HepG2 (cell line): ENCODE results near the gene ZNF624. TPM values are rescaled to one million over a fixed set of nuclear protein-coding genes. Genes with fewer than 3 reads are reported as not detected.

Source experiments
- ARNT ChIP-seq: fragments of 450-650 bp; IDR thresholded peaks from 2 replicates; pipeline ENCODE4 v1.6.1; 2017
- GATAD2A ChIP-seq: IDR thresholded peaks from 2 replicates; pipeline ENCODE4 v1.6.1; 2016
- GFI1 ChIP-seq: sonication (generic); formaldehyde crosslinking; IDR thresholded peaks from 2 replicates; pipeline ENCODE4 v1.5.0; 2020; ENCODE audit warnings: missing genetic modification reagents, mild to moderate bottlenecking, borderline replicate concordance
- NFE2 ChIP-seq: sonication (generic); formaldehyde crosslinking; IDR thresholded peaks from 2 replicates; pipeline ENCODE4 v1.4.0; 2020; ENCODE audit warnings: missing genetic modification reagents
- NFYB ChIP-seq: sonication (generic); formaldehyde crosslinking; IDR thresholded peaks from 2 replicates; pipeline ENCODE4 v1.4.0; 2020; ENCODE audit warnings: missing genetic modification reagents
- PITX1 ChIP-seq: sonication (generic); formaldehyde crosslinking; IDR thresholded peaks from 2 replicates; pipeline ENCODE4 v1.5.1; 2020; ENCODE audit warnings: mild to moderate bottlenecking, missing genetic modification reagents
- RBM39 ChIP-seq: fragments of 200-400 bp; formaldehyde crosslinking; IDR thresholded peaks from one replicate; pipeline ENCODE4 v1.6.1; 2018; ENCODE audit warnings: antibody characterized with exemption, mild to moderate bottlenecking, low read depth, low read length; ENCODE audit not compliant: poor library complexity, severe bottlenecking
- RELA ChIP-seq: sonication (generic); formaldehyde crosslinking; IDR thresholded peaks from 2 replicates; pipeline ENCODE4 v1.4.0; 2020; ENCODE audit warnings: missing genetic modification reagents
- REPIN1 ChIP-seq: sonication (generic); formaldehyde crosslinking; IDR thresholded peaks from 2 replicates; pipeline ENCODE4 v1.8.0; 2022; ENCODE audit warnings: missing genetic modification reagents, low read depth, mild to moderate bottlenecking, borderline replicate concordance
- SMAD1 ChIP-seq: sonication (generic); formaldehyde crosslinking; IDR thresholded peaks from 2 replicates; pipeline ENCODE4 v1.4.0; 2020; ENCODE audit warnings: missing genetic modification reagents, low read depth, mild to moderate bottlenecking, borderline replicate concordance
- TEAD2 ChIP-seq: sonication (generic); formaldehyde crosslinking; IDR thresholded peaks from 2 replicates; pipeline ENCODE4 v1.9.0; 2021; ENCODE audit warnings: missing genetic modification reagents
- ZNF558 ChIP-seq: sonication (generic); formaldehyde crosslinking; IDR thresholded peaks from 2 replicates; pipeline ENCODE4 v1.9.0; 2022; ENCODE audit warnings: mild to moderate bottlenecking, missing genetic modification reagents, borderline replicate concordance
- ZNF572 ChIP-seq: sonication (generic); formaldehyde crosslinking; IDR thresholded peaks from 2 replicates; pipeline ENCODE4 v1.5.1; 2020; ENCODE audit warnings: mild to moderate bottlenecking, missing genetic modification reagents
- ZNF879 ChIP-seq: sonication (generic); formaldehyde crosslinking; IDR thresholded peaks from 2 replicates; pipeline ENCODE4 v1.8.1; 2023; ENCODE audit warnings: missing genetic modification reagents
- polyA plus RNA-seq, 8 experiments: library from polyadenylated mRNA; depleted of rRNA in 3 of 8; stranded (reverse) in 7 of 8; unstranded in 1 of 8; fragments of >200 nt; fragmentation: Illumina TruSeq in 4 of 8; extraction: Trizol in 4 of 8; gene quantifications; 2 replicates each; pipeline versions ENCODE4 v1.2.1 to v1.2.3, GENCODE V29; 2011 to 2016; ENCODE audit warnings: low read depth in 4 of 8, missing spikeins in 1 of 8, mixed read lengths in 1 of 8; ENCODE audit not compliant: insufficient read depth in 1 of 8
- total RNA-seq, 5 experiments: library from RNA; depleted of rRNA; stranded (reverse); fragments of >200 nt; fragmentation: Illumina TruSeq; extraction: Trizol; gene quantifications; 2 replicates each; pipeline ENCODE4 v1.2.3, GENCODE V29; 2016; ENCODE audit warnings: low read depth in 1 of 5
- TF ChIP-seq, protein P1 (sequence below), 2 experiments: sonication (generic) in 1 of 2; formaldehyde crosslinking in 1 of 2; IDR thresholded peaks; 2 replicates each; pipeline versions ENCODE4 v1.6.1 to v1.9.0; 2014 to 2022; ENCODE audit warnings: antibody characterized with exemption in 1 of 2, borderline replicate concordance in 1 of 2, inconsistent platforms in 1 of 2, low read depth in 1 of 2, missing genetic modification reagents in 1 of 2
- TF ChIP-seq, protein P2 (sequence below): sonication (generic); formaldehyde crosslinking; IDR thresholded peaks from 2 replicates; pipeline ENCODE4 v1.8.1; 2023; ENCODE audit warnings: mild to moderate bottlenecking, missing genetic modification reagents
- TF ChIP-seq, protein P3 (sequence below): IDR thresholded peaks from 2 replicates; pipeline ENCODE4 v1.6.1; 2016
- TF ChIP-seq, protein P4 (sequence below): sonication (generic); formaldehyde crosslinking; IDR thresholded peaks from 2 replicates; pipeline ENCODE4 v1.8.1; 2023; ENCODE audit warnings: mild to moderate bottlenecking, missing genetic modification reagents
- TF ChIP-seq, protein P5 (sequence below): IDR thresholded peaks from 2 replicates; pipeline ENCODE4 v1.6.1; 2016; ENCODE audit warnings: missing genetic modification reagents, missing compliant biosample characterization

The ZNF624 gene
- total and polyA plus RNA-seq, 2 of the 13 experiments (the other 11 are each of a cell fraction or from before 2014, with no cell fraction given), result 0.75 to 3.5 TPM

DNA sequence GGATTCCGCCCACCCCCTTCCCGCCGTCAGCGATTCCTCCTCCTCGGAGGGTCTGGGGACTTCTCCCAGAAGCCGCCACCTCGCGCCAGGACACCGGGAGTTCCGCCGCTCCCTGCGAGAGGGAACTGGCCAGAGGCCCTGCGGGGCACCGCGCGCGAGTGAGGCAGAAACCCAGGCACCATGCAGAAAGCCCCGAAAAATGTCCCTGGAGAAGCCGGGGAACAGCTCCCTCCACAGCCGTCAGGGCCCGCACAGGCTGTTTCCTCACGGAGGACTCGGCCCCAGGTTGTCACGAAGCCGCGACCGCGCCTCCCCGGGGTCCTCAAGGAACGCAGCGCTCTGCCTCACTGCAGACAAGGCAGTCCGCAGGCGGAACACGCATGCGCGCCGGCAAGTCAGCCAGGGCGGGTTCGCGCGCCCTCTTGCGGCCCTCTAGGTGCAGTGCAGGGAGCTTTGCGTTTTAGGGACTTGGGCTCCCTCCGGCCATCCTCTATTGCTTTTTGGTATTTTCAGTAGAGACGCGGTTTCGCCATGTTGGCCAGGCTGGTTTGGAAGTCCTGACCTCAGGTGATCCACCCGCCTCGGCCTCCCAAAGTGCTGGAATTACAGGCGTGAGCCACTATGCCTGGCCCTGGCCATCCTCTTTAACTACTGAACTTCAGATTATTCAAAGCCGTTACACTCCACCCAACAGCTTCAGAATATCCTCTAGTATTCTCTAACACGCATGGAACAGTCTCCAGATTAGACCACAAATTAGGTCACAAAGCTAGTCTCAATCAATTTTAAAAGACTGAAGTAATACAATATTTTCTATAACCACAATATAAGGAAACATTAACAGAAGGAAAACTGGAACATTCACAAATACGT is 64.3 kb downstream of the ZNF624 start (continued):
- TF ChIP-seq, protein P1, sequence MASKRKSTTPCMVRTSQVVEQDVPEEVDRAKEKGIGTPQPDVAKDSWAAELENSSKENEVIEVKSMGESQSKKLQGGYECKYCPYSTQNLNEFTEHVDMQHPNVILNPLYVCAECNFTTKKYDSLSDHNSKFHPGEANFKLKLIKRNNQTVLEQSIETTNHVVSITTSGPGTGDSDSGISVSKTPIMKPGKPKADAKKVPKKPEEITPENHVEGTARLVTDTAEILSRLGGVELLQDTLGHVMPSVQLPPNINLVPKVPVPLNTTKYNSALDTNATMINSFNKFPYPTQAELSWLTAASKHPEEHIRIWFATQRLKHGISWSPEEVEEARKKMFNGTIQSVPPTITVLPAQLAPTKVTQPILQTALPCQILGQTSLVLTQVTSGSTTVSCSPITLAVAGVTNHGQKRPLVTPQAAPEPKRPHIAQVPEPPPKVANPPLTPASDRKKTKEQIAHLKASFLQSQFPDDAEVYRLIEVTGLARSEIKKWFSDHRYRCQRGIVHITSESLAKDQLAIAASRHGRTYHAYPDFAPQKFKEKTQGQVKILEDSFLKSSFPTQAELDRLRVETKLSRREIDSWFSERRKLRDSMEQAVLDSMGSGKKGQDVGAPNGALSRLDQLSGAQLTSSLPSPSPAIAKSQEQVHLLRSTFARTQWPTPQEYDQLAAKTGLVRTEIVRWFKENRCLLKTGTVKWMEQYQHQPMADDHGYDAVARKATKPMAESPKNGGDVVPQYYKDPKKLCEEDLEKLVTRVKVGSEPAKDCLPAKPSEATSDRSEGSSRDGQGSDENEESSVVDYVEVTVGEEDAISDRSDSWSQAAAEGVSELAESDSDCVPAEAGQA (IDR thresholded peaks at IDR 0.05; ENCODE audit: low read depth), result no peak
- TF ChIP-seq, protein P1 (CRISPR knock-in tag; IDR thresholded peaks at IDR 0.05; ENCODE audit: borderline replicate concordance), result no peak
- TF ChIP-seq PITX1 (CRISPR knock-in tag), result no peak
- no peak for TF ChIP-seq NFE2 (CRISPR knock-in tag)
- peak; percentile 57; the same call in 1 of the 2 replicates for TF ChIP-seq REPIN1 (CRISPR knock-in tag)
- peak; percentile 75; the same call in 1 of the 2 replicates for TF ChIP-seq ZNF879
- TF ChIP-seq, protein P2, sequence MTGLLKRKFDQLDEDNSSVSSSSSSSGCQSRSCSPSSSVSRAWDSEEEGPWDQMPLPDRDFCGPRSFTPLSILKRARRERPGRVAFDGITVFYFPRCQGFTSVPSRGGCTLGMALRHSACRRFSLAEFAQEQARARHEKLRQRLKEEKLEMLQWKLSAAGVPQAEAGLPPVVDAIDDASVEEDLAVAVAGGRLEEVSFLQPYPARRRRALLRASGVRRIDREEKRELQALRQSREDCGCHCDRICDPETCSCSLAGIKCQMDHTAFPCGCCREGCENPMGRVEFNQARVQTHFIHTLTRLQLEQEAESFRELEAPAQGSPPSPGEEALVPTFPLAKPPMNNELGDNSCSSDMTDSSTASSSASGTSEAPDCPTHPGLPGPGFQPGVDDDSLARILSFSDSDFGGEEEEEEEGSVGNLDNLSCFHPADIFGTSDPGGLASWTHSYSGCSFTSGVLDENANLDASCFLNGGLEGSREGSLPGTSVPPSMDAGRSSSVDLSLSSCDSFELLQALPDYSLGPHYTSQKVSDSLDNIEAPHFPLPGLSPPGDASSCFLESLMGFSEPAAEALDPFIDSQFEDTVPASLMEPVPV, result no peak; the same call in 1 of the 2 replicates
- 0 out of 2 replicates have a peak, but pooled peaks have one; percentile 56 for TF ChIP-seq SMAD1 (CRISPR knock-in tag)
- TF ChIP-seq, protein P3, sequence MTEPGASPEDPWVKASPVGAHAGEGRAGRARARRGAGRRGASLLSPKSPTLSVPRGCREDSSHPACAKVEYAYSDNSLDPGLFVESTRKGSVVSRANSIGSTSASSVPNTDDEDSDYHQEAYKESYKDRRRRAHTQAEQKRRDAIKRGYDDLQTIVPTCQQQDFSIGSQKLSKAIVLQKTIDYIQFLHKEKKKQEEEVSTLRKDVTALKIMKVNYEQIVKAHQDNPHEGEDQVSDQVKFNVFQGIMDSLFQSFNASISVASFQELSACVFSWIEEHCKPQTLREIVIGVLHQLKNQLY (CRISPR knock-in tag), result no peak
- TF ChIP-seq RELA (CRISPR knock-in tag), result no peak
- TF ChIP-seq RBM39, result no peak
- TF ChIP-seq, protein P4, sequence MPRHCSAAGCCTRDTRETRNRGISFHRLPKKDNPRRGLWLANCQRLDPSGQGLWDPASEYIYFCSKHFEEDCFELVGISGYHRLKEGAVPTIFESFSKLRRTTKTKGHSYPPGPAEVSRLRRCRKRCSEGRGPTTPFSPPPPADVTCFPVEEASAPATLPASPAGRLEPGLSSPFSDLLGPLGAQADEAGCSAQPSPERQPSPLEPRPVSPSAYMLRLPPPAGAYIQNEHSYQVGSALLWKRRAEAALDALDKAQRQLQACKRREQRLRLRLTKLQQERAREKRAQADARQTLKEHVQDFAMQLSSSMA (CRISPR knock-in tag), result 0 out of 2 replicates have a peak, but pooled peaks have one; percentile 48
- no peak for TF ChIP-seq GATAD2A
- TF ChIP-seq TEAD2 (CRISPR knock-in tag), result no peak
- no peak for TF ChIP-seq ARNT
- TF ChIP-seq ZNF572 (CRISPR knock-in tag), result peak; percentile 97
- TF ChIP-seq ZNF558 (CRISPR knock-in tag), result 0 out of 2 replicates have a peak, but pooled peaks have one; percentile 61
- no peak for TF ChIP-seq GFI1 (CRISPR knock-in tag)
- peak; percentile 17; the same call in 1 of the 2 replicates for TF ChIP-seq NFYB
- TF ChIP-seq, protein P5, sequence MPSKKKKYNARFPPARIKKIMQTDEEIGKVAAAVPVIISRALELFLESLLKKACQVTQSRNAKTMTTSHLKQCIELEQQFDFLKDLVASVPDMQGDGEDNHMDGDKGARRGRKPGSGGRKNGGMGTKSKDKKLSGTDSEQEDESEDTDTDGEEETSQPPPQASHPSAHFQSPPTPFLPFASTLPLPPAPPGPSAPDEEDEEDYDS (CRISPR knock-in tag), result peak; percentile 44; the same call in 1 of the 2 replicates
